Left hindlimb (tissue), 1 donor: ENCODE results near the gene SATB2.

Source experiments
- DNase-seq: peaks from one replicate; pipeline ENCODE4 v3.0.0-alpha.2; 2018

The SATB2 gene

DNA sequence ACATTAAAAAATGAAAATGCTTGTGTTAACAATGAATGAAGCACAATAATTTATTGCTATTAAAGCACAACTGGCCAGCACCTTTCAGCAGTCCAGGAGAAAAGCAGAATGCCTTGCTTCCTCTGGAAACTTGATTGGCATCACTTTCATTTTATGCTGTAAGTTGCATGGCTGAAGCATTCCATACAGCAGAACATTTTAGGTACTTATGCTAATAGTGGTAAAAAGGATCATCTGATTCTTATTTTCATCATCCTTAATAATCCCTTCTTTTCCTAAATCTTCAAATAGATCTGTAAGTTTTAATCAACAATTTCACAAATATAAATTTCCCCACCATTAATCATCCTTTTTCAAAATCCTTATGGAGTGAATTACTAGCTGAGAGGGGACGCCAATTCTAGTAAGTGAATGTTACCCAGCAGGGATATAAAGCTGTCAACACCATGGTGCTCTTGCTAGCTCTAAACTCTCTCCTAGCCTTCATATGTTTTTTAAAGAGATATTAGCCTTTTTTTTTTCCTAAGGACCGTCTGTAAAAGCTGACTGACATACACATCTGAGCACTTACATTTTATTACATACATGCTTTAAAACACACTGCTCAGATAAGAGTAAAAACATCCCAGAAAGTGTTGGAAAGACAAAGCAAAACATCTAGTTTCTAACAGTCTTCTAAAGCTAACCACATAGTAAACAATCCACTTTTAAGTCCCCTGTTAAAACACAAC is 5.3 kb downstream of the SATB2 start:
- no peak for DNase-seq

DNA sequence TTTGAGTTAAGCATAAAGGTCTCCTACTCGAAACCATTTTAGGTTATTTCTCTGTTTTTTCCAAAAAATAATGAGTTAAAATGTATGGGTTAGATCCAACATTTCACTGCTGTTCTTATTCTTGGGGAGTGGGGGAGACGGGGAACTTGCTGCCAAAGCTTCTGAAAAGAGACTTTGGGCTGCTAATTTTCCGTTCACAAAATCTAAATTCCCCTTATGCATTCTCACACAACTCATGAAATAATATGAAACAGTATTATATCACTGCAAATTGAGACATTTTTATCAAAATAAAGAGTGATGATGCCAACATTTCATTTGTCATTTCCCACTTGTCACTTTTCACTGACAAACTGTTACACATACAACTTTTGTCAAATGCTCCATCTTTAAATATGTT is 7.8 kb downstream of the SATB2 start:
- no peak for DNase-seq

DNA sequence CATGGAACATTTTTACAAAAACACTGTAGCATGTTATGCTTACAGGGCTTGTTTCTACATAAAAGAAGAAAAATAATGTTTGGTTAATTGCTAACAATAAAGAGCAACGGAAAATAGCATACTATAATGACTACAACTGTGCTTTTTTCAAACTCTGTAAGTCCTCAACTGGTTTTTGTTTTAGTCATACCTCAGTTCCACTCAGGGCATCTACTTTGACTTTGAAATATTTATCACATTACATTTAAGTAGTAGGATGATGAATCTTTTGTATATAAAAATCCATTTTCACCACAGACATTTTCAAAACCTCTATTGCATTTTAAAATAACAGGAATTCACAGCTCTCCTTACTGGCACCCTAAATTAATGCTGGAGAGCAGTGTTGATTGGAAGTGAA is 8.3 kb downstream of the SATB2 start:
- no peak for DNase-seq

GRCh38 chr2:199446996-199447576 is 10.7 kb downstream of the SATB2 start:
- no peak for DNase-seq

- DNase-seq, result no peak
Measured at GRCh38 chr2:199444749-199445148, 13.0 kb downstream of the SATB2 start.

- DNase-seq, result no peak
Measured at GRCh38 chr2:199443589-199444130, 14.1 kb downstream of the SATB2 start.

DNA sequence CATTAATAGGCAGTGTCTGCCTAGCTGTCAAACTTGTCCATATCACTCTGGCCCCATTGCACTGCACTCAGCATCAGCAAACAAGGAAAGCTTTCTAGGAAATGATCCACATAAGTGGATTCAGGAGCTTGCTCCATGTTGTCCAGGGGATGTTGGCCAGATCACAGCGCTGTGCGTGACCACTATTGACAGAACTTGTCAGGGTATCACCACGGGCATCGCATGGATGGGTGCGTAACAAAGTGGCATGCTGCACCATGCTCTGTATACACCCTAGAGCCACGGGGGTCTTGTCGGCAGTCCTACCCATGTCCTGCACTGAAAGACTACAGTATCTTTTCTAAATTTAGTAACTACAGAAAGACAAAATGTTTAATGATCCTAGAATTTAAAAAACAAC is 15.6 kb downstream of the SATB2 start:
- DNase-seq, result no peak

GRCh38 chr2:199441759-199442158 is 16.0 kb downstream of the SATB2 start:
- DNase-seq, result no peak

GRCh38 chr2:199440118-199440517 is 17.6 kb downstream of the SATB2 start:
- no peak for DNase-seq

DNA sequence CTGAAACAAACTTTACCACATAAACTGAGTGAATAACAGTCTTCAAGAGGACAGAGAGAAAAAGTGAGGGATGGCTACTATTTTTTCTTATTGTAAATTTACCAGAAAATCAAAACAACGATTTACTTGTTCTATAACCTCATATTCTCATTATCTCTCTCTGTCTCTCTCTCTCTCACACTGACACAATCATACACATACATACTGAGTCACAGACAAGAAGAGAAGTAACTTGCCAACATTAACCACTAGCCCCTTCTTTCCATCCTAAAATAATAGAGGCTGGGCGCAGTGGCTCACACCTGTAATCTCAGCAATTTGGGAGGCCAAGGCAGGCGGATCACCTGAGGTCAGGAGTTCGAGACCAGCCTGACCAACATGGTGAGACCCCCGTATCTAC is 18.2 kb downstream of the SATB2 start:
- no peak for DNase-seq

GRCh38 chr2:199439066-199439465 is 18.7 kb downstream of the SATB2 start:
- no peak for DNase-seq

DNA sequence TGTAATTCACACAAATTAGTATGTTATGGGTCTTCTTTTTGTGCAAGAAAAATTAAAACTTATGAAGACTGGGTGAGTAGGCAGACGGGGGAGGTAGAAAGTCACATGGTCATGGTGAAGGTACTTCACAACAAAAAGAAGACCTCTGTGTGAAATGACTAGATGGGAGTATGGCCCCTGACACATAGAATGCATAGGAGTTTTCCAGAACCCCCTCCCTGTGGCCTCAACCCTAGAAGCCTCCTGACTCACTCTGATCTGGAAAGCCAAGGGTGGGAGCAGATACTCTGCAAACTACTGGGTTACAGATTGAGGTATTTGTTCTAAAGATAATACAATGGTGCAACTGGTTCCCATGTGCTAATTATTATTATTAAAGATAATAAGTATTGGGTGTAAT is 23.2 kb downstream of the SATB2 start:
- DNase-seq, result no peak

DNA sequence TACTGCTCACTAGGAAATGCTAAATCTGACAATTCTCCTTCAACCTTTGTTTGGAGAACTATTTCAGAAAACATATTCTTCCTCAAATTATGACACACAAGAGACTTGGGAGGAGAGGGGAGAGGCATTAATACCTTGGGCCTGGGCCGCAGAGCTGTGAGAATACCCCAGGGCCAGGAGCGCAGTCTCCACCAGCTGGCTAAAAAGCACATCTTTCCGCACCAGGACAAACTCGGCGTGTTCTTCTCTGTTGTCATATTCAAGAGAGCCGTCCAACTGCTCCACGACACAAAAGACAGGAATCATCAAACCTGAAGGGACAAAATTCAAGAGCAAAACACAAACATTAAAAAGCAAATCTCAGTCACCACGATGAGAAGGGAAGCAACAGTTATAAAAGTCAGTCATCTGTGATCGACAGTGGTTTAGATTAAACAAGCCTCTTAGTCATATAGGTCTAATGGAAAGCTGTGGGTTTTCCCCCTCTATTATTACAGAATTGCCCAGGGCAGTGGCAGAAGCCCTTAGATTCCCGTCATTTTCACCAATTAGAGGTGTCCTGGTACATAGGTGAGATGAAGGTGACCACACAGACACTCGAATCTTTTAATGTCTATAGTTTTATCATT is 24.4 kb downstream of the SATB2 start:
- DNase-seq, result no peak

DNA sequence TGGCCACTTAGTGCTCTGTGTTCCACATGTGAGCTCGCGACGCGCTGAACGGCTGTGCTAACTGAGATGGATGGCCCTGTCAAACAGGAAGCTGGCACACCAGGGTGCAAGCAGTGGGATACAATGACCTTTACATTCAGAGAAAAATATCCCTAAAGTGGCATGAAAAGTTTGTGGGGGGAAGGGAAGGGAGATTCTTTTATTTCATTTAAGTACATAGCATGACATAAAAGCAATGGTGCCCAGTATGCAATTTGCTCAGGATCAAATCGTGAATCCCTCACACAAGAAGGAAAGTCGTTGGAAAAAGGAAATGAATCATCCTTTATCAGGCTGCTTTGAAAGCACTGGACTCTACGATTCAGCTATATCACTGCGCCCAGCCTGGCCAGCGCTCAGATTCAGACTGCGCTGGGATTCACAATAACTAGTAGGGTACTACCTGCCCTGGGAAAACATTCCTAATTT is 26.0 kb downstream of the SATB2 start:
- DNase-seq, result no peak

DNA sequence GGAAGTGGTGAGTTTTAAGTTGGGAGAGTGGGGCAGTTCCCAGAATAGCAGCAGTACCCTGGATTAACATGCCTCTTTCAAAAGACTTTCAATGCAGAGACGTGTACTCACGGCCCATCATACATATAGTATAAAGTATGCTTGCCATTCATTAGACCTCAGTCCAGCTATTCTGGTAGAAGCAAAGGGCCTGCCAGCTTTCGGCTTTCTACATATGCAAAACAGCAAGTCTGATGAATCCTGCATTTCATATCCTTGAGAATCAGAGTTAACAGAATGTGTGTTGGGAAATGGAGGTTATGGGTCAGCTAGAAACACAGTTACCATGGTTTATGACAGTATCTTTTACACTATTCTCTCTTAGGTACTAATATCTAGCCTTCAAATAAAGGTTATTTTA is 27.5 kb downstream of the SATB2 start:
- no peak for DNase-seq

- no peak for DNase-seq
Measured at GRCh38 chr2:199428291-199428690, 29.4 kb downstream of the SATB2 start.

DNA sequence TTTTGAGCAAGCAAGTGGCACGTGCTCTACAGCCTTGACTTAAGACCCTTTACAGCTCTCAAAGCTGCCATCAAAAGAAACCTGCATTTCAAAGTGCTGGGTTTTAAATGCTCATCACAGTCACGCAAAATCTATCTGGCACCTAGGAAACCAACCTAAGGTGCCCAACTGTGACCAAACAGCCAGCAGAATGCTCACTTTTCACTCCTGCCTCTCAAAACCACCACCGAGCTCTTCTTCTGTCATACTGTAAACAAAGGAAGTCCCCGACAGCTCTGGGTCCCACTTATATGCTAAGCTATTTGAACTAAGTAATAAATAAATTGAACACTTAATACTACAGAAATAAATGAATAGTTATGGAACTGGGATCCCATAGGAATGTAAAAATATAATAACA is 33.6 kb downstream of the SATB2 start:
- DNase-seq, result no peak

DNA sequence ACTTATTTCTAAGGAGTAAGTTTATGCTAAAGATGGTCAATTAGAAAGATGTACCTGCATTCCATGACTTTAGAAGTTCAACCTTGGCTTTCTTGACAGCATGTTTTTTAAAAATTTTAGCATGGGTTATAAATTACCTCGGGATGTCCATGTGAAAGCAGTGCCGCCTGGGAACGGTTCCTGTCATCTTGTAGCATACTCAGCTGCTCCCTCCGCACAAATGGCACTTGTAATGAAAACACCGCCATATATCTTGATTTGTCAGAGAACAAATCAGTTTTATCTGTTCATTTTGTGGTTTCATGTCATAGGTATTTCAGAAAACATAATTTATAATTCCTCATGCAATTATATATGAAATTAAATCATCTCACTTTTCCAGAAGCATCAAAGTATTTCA is 38.3 kb downstream of the SATB2 start:
- DNase-seq, result no peak

- DNase-seq, result no peak
Measured at GRCh38 chr2:199414465-199414864, 43.3 kb downstream of the SATB2 start.

DNA sequence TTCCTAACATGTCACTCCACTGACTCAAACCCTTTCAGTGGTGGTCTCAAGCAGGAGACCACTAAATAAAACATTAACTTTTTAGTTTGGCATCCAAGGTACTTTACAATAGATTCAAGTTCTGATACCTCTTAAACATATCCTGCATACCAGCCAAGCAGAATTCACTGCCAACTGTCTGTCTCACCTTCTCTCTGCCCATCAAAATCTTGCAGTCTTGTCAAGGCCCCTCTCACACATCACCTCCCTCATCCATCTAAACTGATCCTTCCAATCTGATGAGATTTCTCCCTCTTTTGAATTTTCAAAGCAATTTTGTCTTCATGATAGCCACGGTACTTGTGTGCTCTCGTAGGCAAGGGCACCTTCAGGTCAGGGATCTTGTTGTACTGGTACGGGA is 43.7 kb downstream of the SATB2 start:
- DNase-seq, result no peak

DNA sequence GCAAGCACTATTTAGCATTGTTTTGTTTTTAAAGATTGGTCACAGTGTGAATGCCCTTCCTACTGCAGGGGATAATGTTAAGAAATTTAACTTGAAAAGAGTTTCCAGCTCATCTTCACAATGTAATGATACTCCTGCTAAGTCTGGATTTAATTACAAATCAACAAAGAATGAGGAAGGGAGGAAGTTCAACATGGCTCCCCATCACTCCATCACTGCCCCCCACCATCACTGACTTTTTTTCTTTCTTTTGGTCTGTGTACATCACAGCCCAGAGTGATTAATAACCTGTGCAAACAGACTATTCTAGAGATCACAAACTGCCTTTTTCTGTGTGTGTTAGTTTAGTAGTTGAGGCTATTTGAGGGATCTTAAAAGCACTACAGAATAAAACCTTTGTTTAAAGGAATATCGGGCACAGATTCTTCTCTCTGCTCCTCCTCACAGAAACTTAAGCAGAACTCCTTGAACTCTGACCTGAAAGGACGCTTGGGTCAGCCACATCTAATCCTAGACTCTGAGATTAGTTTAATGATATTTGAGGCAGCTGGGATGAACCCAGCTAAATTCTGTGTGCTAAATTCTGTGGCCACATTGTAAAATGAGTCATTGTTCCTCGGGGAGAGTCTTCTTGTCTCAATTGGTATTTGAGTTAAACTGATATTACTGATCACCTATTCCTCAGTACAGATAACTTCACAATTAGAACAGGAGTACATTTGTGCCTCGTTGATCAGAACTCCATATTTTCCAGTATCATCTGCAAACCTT is 47.8 kb downstream of the SATB2 start:
- DNase-seq, result no peak

DNA sequence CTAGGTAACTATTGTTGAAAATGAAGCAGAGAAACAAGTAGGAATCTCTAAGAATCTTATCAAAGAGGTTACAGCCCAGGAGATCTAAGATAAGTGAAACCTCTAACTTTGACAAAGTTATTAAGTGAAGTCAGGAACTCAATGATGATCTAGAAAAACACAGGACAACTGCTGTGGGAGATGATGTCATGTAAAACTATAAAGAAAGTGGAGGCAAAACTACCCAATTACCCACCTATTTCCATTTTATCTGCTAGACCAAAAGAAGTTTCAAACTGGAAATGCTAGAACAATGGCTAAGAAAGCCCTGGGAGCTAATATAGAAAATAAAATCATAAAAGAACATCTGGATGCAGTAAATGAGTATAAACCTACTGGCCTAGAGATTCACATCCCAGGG is 50.3 kb downstream of the SATB2 start:
- no peak for DNase-seq

- no peak for DNase-seq
Measured at GRCh38 chr2:199405241-199405640, 52.5 kb downstream of the SATB2 start.
